Stimulated activated CD4-positive, alpha-beta T cell treated with anti-CD3 and anti-CD28 coated beads, Interleukin-15, amount 100 ng/mL, for 48 hours (primary cell): ENCODE results near the gene RGS8.

ENCODE experiments used
- DNase-seq, 2 donors: peaks; one replicate each; pipeline ENCODE4 v3.0.0-alpha.2; 2020; ENCODE audit warnings: low read depth in 2 of 2

The RGS8 gene

DNA sequence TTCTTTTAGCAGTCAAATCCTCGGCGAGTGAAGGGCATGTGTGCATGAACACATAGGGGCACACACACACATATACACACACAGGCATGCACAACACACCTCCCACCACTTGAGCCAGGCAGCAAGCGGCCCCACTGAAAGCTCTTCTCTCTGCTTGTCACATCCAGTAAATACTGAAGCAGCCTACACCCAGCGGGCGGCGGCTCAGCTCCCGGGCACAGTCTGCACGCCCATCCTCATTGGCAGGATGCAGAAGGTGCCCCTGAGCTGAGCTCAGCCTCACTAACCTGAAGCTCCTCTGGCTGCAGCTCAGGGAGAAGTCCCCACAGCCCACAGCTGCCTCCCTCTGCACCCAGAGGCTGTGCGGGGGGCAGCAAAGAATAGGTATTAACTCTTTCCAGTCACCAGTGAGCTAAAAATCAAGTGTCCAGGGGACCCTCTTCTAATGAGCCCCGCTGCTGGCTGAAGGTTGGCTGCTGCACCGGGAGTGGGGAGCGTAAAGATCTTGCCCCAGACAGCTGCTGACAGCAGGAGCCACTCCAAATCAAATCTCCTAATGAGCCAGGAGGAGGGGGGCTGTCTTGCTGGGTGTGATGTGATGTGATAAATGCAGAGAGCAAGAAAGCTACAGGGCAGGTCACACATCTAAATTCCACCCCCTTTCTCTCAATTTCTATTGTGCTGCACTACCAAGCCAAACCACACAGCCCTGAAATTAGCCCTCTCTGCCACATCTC is 12.5 kb downstream of the RGS8 start:
- no peak for DNase-seq

DNA sequence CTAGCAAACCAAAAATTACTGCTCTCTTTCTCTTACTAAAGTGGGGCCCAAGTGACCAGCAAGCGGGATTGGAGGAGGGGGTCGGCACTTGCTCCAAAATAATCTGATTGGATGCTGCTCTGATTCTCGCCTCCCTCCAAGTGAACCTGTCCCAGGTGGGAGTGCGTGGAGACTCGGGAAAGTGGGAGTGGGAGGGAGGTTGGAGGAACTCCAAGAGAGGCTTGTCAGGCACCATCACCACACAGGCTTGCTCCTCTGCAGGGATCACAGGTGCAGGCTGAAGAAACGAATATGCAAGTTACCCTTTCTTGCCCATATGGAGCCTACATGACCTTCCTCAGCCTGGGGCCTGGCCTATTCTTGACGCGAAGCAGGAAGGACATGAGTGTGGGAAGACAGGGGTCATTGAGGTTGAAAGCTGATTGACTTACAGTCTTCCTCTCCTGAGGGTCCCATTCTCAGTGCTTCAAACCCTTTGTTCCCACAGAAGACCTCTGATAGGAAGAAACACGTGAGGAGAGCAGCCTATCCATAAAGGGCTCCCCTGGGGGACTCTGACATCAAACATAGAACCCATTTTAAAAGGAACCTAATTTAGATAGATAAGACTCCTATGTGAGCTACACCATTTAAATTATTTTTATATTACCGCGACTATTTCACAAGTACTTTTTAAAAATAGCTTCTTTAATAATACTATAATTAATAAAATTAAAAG is 14.2 kb downstream of the RGS8 start:
- DNase-seq, result no peak

- no peak for DNase-seq
Observed at GRCh38 chr1:182669266-182669665, 15.1 kb downstream of the RGS8 start.

- DNase-seq, result no peak
Observed at GRCh38 chr1:182668521-182669054, 15.8 kb downstream of the RGS8 start.

GRCh38 chr1:182667848-182668505 is 16.4 kb downstream of the RGS8 start:
- DNase-seq, result no peak

DNA sequence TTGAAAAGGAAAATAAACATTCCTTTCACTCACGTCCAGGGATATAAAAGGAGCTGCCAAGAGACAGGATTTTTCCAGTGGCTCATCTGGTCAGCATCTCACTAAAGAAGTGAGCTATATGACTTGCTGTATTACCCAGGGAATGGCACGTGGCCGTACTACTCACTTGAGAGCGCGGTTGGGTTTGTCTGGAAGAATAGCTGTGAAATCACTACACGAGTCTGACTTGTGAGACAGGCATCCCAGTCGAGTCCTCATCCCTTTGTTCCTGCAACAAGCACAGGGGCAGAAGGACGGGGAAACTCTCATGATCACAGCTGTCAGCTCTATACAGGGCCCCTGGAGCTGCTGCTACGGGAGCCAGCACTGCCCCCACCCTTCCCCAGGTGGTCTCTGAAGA is 17.7 kb downstream of the RGS8 start:
- no peak for DNase-seq

DNA sequence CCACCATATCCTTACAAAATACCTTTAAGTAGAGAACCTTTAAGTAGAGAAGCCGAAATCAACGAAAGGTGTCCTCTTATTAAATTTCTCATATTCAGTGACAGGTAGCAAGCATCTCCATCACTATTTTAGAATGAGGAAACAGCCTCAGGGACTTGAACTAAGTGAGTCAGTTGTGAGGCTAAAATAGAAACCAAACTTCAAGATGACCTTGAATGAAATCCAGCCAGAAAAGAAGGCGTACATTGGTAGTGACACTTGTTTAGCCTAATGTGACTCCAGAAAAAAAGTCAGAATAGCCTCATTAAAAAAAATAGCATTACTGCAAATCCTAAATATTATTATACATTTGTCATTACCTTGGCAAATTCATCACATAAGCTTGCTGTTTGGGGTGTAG is 20.1 kb downstream of the RGS8 start:
- DNase-seq, result no peak

DNA sequence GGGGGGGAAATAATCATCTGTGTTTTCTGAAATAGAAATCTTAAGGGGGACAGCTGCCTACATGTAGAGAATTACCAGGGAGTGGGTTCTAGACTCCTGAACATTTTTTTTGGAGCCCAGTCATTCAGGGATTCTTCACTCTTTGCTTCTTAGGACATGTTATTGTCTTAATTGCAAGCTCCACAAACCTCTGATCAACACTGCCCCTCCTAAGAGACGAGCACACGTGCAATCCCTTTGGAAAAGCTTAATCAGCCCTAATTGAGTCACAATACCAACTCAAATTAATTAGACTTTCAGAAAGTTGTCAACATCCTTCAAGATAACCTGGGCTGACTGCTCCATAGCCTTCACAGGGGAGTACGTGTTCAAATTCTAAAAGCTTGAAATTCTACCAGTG is 21.4 kb downstream of the RGS8 start:
- no peak for DNase-seq

DNA sequence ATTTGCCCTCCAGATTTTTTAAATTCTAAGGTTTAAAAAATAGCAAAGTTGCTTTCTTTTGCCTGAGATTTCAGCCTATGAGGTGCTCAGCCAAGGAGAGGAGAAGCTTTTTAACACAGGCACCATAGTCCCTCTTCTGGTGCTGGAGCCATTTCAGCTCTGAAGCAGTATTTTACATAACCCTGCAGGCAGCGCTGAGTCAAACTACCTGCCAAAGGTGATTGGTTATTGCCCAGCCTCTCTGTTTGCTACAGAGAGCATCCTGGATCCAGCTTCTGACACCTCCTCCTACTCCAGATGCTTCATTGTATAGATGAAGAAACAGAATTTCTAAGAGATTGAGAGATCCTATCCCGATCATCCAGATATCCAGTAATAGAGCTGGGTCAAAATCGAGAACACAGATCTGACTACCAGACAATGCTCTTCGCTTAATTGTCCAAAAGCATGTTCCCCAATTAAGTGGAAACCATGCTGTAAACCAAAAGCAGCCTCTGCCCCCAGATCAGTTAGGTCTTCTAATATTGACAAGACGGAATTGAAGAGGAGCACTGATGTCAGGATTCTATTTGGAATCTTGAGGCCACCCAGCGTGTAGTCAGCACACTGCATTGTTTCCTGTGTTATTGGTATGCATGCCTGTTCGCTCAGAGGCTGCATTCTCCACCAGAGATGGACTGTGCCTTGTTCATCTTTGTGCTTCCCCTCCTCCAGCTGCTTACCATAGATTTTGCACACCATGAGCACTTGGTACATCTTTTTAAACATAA is 22.1 kb downstream of the RGS8 start:
- DNase-seq, result no peak

GRCh38 chr1:182658055-182658454 is 26.3 kb downstream of the RGS8 start:
- no peak for DNase-seq

- no peak for DNase-seq
Observed at GRCh38 chr1:182656842-182657397, 27.5 kb downstream of the RGS8 start.

DNA sequence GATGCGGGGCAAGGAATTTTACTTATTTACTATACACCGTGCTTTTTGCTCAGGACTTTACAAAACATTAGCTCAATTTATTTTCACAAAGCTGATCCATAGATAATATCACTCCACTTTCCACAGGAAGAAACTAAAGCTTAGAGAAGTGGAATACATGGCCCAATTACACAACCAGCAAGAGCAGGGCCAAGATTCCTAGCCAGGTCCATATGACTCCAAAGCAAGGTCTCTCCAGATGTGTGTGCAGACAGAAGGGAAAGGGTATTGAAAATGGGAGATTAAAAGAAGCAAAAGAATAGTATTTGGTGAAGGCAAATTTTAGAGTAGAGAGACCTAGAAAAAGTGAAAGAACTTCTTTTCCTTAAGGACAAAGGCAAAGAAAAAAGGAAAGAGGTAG is 30.4 kb downstream of the RGS8 start:
- no peak for DNase-seq

GRCh38 chr1:182652933-182653332 is 31.5 kb downstream of the RGS8 start:
- DNase-seq, result no peak

GRCh38 chr1:182651339-182651724 is 33.1 kb downstream of the RGS8 start:
- DNase-seq, result no peak

GRCh38 chr1:182650678-182651338 is 33.6 kb downstream of the RGS8 start:
- DNase-seq, result no peak

DNA sequence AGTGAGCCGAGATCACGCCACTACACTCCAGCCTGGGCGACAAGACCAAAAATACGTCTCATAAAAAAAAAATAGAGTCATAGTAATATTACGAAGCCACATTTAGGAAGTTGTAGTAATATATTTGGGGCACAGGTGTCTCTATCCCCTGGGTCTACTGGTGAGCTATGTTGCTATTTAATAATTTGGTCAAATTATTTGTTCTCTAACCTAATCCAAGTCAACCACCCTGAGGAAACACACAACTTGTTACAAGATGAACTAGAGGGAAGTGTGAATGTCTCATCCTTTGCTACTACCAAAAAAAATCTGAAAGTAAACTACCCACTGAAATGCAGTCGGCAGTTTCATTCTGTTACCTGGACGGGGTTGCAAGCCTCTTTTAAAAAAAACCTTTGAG is 35.3 kb downstream of the RGS8 start:
- no peak for DNase-seq

- DNase-seq, result no peak
Observed at GRCh38 chr1:182646739-182647138, 37.6 kb downstream of the RGS8 start.

- DNase-seq, result no peak
Observed at GRCh38 chr1:182644886-182645285, 39.5 kb downstream of the RGS8 start.

- DNase-seq, result no peak
Observed at GRCh38 chr1:182643699-182644098, 40.7 kb downstream of the RGS8 start.

- DNase-seq, result no peak
Observed at GRCh38 chr1:182642461-182642860, 41.9 kb downstream of the RGS8 start.

DNA sequence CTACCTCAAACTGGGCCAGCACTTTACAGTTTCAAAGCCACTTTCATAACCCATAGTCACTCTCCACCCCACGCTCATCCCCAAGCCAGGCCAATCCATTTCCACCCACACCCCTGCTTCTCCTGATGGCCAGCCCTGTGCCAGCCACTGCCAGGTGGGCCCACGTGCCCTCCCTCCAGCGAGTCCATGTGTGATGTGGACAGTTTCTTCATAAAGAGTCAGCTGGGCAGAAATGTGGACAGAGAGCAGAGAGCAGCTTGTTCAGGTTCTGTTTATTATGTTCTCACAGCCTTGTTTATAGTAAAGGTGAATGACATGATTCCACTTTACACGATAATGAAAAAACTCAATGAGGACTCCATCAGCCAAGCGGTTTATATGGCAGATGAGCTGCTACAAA is 42.8 kb downstream of the RGS8 start:
- DNase-seq, result no peak
